ENCODE measurements around the gene JPH2. TPM values are rescaled to one million over a fixed set of nuclear protein-coding genes. Genes with fewer than 3 reads are reported as not detected.

Gene JPH2
- polyA plus RNA-seq, 3 donors from 2014 or later, result not detected

GRCh38 chr20:44221368-44221954 is 34.5 kb upstream of the JPH2 start:
- H3K27ac Mint-ChIP-seq, result no peak overlapping the region
- H3K27me3 Mint-ChIP-seq (ENCODE audit: low read depth in 3 of 3), result peaks cover 0 to 2% (median 1%) of the 10 kb centered on the region in 3 donors
- no peak for DNase-seq
- H3K4me3 Mint-ChIP-seq, result peak overlapping the region in 1 of 5 donors; percentile 22
- no peaks in the 10 kb centered on the region for H3K9me3 Mint-ChIP-seq
- H3K4me1 Mint-ChIP-seq, result peaks cover 42 to 43% of the 10 kb centered on the region in 2 donors
- H3K36me3 Mint-ChIP-seq, result peaks cover 0 to 6% (median 2%) of the 10 kb centered on the region in 3 donors

GRCh38 chr20:44219791-44220190 is 32.8 kb upstream of the JPH2 start:
- Mint-ChIP-seq H3K4me1 (peaks cover 55% of the 10 kb centered on the region in 2 donors), H3K4me3 (peak overlapping the region; percentile 69 to 94 (median 86)), H3K9me3 (no peaks in the 10 kb centered on the region)

GRCh38 chr20:44219170-44219730 is 32.3 kb upstream of the JPH2 start:
- H3K4me3 Mint-ChIP-seq, result peak overlapping the region; percentile 69 to 94 (median 86)
- peak overlapping the region; percentile 79 to 95 (median 84) for H3K27ac Mint-ChIP-seq
- H3K4me1 Mint-ChIP-seq, result peaks cover 55% of the 10 kb centered on the region in 2 donors
- H3K9me3 Mint-ChIP-seq, result no peaks in the 10 kb centered on the region
- peaks cover 4 to 8% (median 5%) of the 10 kb centered on the region in 3 donors for H3K36me3 Mint-ChIP-seq
- DNase-seq, result peak in 2 of 3 donors; percentile 16 to 25
- H3K27me3 Mint-ChIP-seq (ENCODE audit: low read depth in 3 of 3), result peaks cover 0 to 4% (median 2%) of the 10 kb centered on the region in 3 donors

More at GRCh38 chr20:44219791-44220190, 32.8 kb upstream of the JPH2 start:
- Mint-ChIP-seq H3K36me3 (peaks cover 4 to 8% (median 5%) of the 10 kb centered on the region in 3 donors), H3K27me3 (ENCODE audit: low read depth in 3 of 3) (peaks cover 0 to 4% (median 2%) of the 10 kb centered on the region in 3 donors), H3K27ac (peak overlapping the region; percentile 55 to 95 (median 82))
- DNase-seq, result no peak

GRCh38 chr20:44218446-44218845 is 31.5 kb upstream of the JPH2 start:
- H3K4me3 Mint-ChIP-seq, result peak overlapping the region; percentile 69 to 94 (median 90)

GRCh38 chr20:44217342-44218092 is 30.5 kb upstream of the JPH2 start:
- Mint-ChIP-seq H3K9me3 (no peaks in the 10 kb centered on the region), H3K27me3 (ENCODE audit: low read depth in 3 of 3) (peaks cover 0 to 4% (median 0%) of the 10 kb centered on the region in 3 donors), H3K36me3 (peaks cover 4 to 6% (median 5%) of the 10 kb centered on the region in 3 donors), H3K27ac (peak overlapping the region; percentile 79 to 95 (median 84)), H3K4me3 (peak overlapping the region; percentile 69 to 94 (median 90)), H3K4me1 (peaks cover 55% of the 10 kb centered on the region in 2 donors)
- DNase-seq, result peak; percentile 67 to 72 (median 70)

More at GRCh38 chr20:44218446-44218845, 31.5 kb upstream of the JPH2 start:
- Mint-ChIP-seq H3K27me3 (ENCODE audit: low read depth in 3 of 3) (peaks cover 0 to 4% (median 2%) of the 10 kb centered on the region in 3 donors), H3K4me1 (peaks cover 55% of the 10 kb centered on the region in 2 donors), H3K27ac (peak overlapping the region; percentile 79 to 95 (median 84)), H3K36me3 (peaks cover 4 to 8% (median 5%) of the 10 kb centered on the region in 3 donors), H3K9me3 (no peaks in the 10 kb centered on the region)
- peak in 2 of 3 donors; percentile 23 to 28 for DNase-seq

- peak overlapping the region; percentile 43 to 73 (median 50) for H3K27ac Mint-ChIP-seq
- peak overlapping the region in 3 of 5 donors; percentile 0 to 67 (median 0) for H3K4me3 Mint-ChIP-seq
These were observed 28.1 kb upstream of the JPH2 start for GRCh38 chr20:44215125-44215524.

GRCh38 chr20:44212792-44213191 is 25.8 kb upstream of the JPH2 start:
- Mint-ChIP-seq H3K4me3 (no peak overlapping the region), H3K36me3 (peaks cover 4 to 6% (median 5%) of the 10 kb centered on the region in 3 donors), H3K9me3 (no peaks in the 10 kb centered on the region), H3K27me3 (ENCODE audit: low read depth in 3 of 3) (peaks cover 15 to 16% (median 15%) of the 10 kb centered on the region in 3 donors), H3K27ac (peak overlapping the region in 4 of 6 donors; percentile 16 to 98 (median 54)), H3K4me1 (peaks cover 59 to 64% of the 10 kb centered on the region in 2 donors)
- no peak for DNase-seq

More at GRCh38 chr20:44215125-44215524, 28.1 kb upstream of the JPH2 start:
- peaks cover 4 to 6% (median 5%) of the 10 kb centered on the region in 3 donors for H3K36me3 Mint-ChIP-seq
- peaks cover 61 to 64% of the 10 kb centered on the region in 2 donors for H3K4me1 Mint-ChIP-seq
- DNase-seq, result peak; percentile 61 to 69 (median 67)
- H3K9me3 Mint-ChIP-seq, result no peaks in the 10 kb centered on the region
- peaks cover 8 to 12% (median 9%) of the 10 kb centered on the region in 3 donors for H3K27me3 Mint-ChIP-seq (ENCODE audit: low read depth in 3 of 3)

GRCh38 chr20:44211177-44212039 is 24.4 kb upstream of the JPH2 start:
- H3K36me3 Mint-ChIP-seq, result peaks cover 4 to 7% (median 5%) of the 10 kb centered on the region in 3 donors
- peak overlapping the region; percentile 92 to 99 (median 98) for H3K27ac Mint-ChIP-seq
- no peak for DNase-seq
- H3K4me3 Mint-ChIP-seq, result peak overlapping the region; percentile 90 to 96 (median 92)
- H3K9me3 Mint-ChIP-seq, result no peaks in the 10 kb centered on the region
- peaks cover 55 to 65% of the 10 kb centered on the region in 2 donors for H3K4me1 Mint-ChIP-seq
- peaks cover 15 to 16% (median 15%) of the 10 kb centered on the region in 3 donors for H3K27me3 Mint-ChIP-seq (ENCODE audit: low read depth in 3 of 3)

- peaks cover 4 to 11% (median 10%) of the 10 kb centered on the region in 3 donors for H3K36me3 Mint-ChIP-seq
These were observed 23.6 kb upstream of the JPH2 start, which contains the start of gene OSER1 for GRCh38 chr20:44210406-44211176. Gene OSER1, minus strand, starts transcription at chr20:44210771. Its CDS starts 3,814 bp downstream, at chr20:44206957.

GRCh38 chr20:44209686-44210405 is 22.9 kb upstream of the JPH2 start:
- H3K9me3 Mint-ChIP-seq, result no peaks in the 10 kb centered on the region
- peaks cover 14 to 16% (median 15%) of the 10 kb centered on the region in 3 donors for H3K27me3 Mint-ChIP-seq (ENCODE audit: low read depth in 3 of 3)
- H3K27ac Mint-ChIP-seq, result peak overlapping the region; percentile 89 to 99 (median 98)
- DNase-seq, result peak in 1 of 3 donors; percentile 14
- H3K4me1 Mint-ChIP-seq, result peaks cover 45 to 57% of the 10 kb centered on the region in 2 donors
- peaks cover 0 to 10% (median 9%) of the 10 kb centered on the region in 3 donors for H3K36me3 Mint-ChIP-seq
- H3K4me3 Mint-ChIP-seq, result peak overlapping the region; percentile 90 to 96 (median 92)

More at GRCh38 chr20:44210406-44211176, 23.6 kb upstream of the JPH2 start, which contains the start of gene OSER1:
- peaks cover 14 to 16% (median 15%) of the 10 kb centered on the region in 3 donors for H3K27me3 Mint-ChIP-seq (ENCODE audit: low read depth in 3 of 3)
- peak; percentile 98 to 99 (median 98) for DNase-seq
- no peaks in the 10 kb centered on the region for H3K9me3 Mint-ChIP-seq
- peaks cover 50 to 64% of the 10 kb centered on the region in 2 donors for H3K4me1 Mint-ChIP-seq
- peak within 1 kb of the TSS; percentile 95 to 99 (median 98) for H3K27ac Mint-ChIP-seq
- peak within 1 kb of the TSS; percentile 90 to 96 (median 92) for H3K4me3 Mint-ChIP-seq

GRCh38 chr20:44208770-44209169 is 21.8 kb upstream of the JPH2 start:
- Mint-ChIP-seq H3K4me3 (peak overlapping the region; percentile 90 to 96 (median 92)), H3K36me3 (peaks cover 5 to 10% (median 9%) of the 10 kb centered on the region in 3 donors), H3K9me3 (no peaks in the 10 kb centered on the region), H3K27ac (peak overlapping the region; percentile 66 to 98 (median 90)), H3K4me1 (peaks cover 45 to 56% of the 10 kb centered on the region in 2 donors), H3K27me3 (ENCODE audit: low read depth in 3 of 3) (peaks cover 14 to 16% (median 15%) of the 10 kb centered on the region in 3 donors)
- DNase-seq, result no peak

Data from immature natural killer cell (primary cell).